ENCODE measurements around the gene PRSS35.
"Not testable (repeated sequence)": the region's sequence is repeated elsewhere in the genome, so short reads cannot be mapped to it uniquely, and the experiment has no call there.

Gene PRSS35

GRCh38 chr6:83518816-83519480 lies 6.6 kb downstream of the PRSS35 start:
- DNase-seq = peak; percentile 3

DNA sequence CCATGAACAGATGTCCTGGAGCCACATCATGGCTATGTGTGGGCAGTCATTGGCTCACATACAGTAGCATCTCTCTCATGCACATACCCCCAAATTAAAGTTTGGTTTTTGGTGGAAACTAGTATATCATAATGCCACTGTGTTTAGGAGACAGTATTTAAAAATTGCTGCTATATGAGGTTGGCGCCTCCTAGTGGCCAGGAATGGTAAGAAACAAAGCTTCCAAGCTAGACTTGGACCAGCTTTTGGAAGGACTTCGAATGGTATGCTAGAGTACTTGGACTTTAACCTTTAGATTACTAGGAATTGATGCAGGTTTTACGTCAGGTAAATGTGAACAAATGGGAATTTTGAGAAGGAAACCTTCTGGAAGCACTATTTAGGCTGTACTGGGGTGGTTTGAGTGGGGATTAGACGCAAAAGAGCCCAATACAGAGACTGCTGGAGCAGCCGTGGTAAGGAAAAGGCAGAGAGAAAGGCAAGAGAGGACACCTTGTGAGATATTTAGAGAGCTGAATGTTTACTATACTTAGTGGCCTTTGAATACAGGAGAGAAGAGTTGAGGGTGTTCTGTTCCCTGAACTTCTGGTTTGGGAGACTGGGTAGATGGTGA lies 23.8 kb downstream of the PRSS35 start:
- peak; percentile 74 for DNase-seq

GRCh38 chr6:83536647-83537589 lies 24.6 kb downstream of the PRSS35 start:
- no peak for DNase-seq

- DNase-seq = no peak
Measured at GRCh38 chr6:83539678-83540077, 27.3 kb downstream of the PRSS35 start.

- DNase-seq = no peak
Measured at GRCh38 chr6:83546636-83547035, 34.3 kb downstream of the PRSS35 start.

GRCh38 chr6:83550482-83550881 lies 38.1 kb downstream of the PRSS35 start:
- DNase-seq = not testable (repeated sequence)

GRCh38 chr6:83551748-83552147 lies 39.4 kb downstream of the PRSS35 start:
- DNase-seq = not testable (repeated sequence)

DNA sequence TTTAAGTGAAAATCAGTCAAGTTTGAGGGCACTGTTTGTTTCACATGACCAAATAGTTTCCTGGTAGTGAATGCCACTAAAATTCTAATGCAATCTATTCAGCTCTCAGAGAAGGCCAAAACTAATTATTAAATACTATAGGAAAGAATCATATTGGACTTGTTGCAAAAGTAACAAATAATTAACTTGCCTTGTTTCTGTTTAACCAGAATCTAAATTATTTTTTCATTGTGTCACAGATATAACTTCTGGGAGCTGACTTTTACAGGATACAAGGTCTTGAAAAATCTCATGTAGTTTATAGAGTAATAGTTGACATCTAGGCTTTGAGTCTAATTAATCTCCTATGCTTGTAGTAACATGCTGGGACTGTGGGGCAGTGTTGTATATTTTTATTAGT lies 44.5 kb downstream of the PRSS35 start:
- DNase-seq = no peak

DNA sequence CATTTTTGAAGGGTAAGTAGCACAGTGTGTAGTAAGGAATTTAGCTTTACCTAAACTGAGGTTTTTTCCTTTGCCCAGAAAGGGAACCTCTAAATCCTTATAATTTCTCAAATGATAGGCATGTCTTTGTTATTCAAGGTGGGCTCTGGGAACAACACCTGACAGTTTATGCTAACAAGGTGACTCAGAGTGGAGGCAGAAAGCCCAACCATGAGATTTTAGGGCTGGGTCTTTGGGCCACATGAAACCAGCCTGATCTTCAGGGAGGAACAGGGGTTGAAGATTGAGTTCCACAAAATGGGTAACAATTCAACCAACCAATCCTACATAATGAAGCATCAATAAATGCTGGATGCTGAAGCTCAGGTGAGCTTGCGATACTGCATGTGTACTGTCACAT lies 46.6 kb downstream of the PRSS35 start:
- DNase-seq = no peak

GRCh38 chr6:83571663-83572185 lies 59.4 kb downstream of the PRSS35 start:
- DNase-seq = not testable (repeated sequence)

DNA sequence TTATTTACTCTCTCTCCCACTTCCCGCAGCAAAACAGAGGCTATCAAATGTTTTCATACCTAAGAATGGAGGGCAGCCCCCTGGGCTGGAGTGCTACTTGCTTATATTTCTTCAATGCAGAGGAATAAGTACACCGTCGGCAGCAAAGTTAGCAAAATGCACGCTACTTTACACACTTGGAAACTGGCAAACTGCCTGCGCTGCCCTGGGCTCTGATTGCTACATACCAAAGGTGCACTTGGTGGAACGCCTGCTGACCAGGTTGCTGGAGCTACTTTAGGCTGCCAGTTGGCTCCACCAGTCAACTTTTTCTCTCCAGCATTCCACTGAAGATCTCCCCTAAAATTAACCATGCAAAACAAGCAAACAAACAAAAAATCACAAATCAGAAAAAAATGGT lies 62.4 kb downstream of the PRSS35 start:
- DNase-seq = no peak
